ENCODE measurements around the gene PASK.
"Not testable (repeated sequence)": the region's sequence is repeated elsewhere in the genome, so short reads cannot be mapped to it uniquely, and the experiment has no call there.

The PASK gene

DNA sequence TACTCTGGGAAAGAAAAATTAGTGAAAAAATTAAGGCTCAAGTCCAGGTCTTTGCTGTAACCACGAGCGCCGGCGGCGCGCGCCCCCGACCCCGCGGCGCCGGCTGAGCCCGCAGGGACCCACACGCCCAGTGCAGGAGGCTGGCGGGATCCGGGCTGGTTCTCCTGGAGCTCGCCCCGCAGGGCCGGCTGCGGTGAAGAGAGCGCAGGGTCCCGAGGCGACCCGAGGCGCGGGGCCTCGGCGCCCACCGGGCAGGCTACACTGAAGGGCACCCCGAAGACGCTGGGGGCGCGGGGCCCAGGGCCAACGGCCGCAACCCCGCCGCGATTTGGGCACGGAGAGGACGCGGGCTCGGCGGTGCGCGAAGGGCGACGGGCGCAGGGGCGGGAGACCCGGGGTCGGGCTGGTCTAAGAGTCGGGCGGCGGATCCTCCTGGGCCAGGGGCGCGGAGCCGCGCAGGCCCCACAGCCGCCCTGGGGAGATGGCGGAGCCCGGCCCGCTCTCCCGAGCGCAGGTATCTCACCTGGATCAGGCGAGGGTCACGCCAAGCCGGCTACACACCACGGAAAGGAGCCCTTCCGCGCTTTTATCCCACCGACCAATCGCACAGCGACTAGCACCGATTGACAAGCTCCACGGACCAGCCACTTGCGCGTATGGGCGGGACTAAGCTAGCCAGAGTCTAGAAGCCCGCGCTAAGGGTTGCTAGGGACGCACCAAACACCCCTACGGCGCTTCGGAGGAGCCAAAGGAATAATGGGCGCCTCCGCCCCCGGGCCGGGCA lies at the start of gene PASK:
TSS of gene PASK (minus strand) at position 582 of the 784 bp plus-strand sequence. CDS start 6,440 bp downstream, outside the sequence.
- DNase-seq (ENCODE audit: insufficient read length, low spot score) (peak; percentile 96), FAIRE-seq (peak; percentile 69)

DNA sequence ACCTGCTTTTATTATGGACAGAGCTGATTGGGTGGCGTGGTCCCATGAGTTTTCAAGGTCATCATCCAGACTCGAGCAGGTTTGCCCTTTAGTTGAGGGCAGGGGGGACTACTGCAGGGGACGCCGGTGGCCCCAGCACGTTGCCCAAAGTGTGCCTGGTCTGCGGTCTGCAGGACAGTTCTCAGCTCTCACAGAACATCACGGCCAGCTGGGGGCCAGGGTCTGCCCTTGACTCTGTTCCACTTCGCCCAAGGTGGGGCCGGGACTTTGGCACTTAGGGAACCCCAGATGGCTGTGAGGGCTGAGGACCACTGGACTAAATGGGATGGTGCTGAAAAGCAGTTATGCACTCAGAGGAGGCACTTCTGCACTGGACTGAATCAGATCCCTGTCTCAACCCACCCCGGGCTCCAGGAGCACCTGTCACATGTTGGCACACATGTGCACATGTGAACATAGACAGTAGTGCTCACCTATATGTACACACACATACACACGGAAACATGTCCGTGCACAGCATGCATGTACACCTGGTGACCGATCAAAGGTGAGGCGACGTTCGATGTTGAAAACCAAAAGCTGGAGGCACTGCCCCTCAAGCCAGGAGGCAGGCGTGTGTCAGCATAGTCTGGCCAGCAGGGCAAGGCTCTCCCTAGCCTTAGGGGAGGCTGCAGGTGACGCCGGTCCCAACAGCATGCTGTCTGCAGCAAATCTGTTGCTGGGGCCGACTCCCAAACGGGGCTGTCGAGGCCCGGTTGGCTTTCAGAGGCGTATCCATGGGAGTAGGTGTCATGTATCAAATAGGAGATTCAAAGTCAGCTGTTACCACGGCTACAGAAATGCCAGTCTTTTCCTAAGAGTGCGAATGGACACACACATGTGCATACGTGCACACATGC lies 49.4 kb upstream of the PASK start:
- FAIRE-seq (no peak), DNase-seq (ENCODE audit: insufficient read length, low spot score) (no peak)

DNA sequence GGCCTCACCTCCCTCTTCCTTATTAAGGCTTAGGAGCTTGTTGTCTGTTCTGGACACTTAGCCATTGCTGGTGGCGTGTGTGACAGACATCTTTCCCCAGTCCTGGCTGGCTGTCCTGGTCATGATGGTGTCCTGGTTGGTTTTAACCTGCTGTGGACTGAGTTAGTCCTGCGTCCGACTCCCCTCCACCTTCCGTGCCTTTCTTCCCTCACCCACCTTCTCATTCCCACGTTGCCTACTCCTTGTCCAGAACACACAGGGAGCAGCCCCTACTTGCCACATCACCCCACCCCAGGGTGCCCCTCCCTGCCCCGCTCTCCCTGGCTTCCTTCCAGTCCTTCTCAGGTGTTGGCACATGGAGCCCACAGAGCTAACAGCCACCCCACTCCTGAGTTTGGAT lies 48.7 kb upstream of the PASK start:
- peak; percentile 33 for FAIRE-seq
- no peak for DNase-seq (ENCODE audit: insufficient read length, low spot score)

DNA sequence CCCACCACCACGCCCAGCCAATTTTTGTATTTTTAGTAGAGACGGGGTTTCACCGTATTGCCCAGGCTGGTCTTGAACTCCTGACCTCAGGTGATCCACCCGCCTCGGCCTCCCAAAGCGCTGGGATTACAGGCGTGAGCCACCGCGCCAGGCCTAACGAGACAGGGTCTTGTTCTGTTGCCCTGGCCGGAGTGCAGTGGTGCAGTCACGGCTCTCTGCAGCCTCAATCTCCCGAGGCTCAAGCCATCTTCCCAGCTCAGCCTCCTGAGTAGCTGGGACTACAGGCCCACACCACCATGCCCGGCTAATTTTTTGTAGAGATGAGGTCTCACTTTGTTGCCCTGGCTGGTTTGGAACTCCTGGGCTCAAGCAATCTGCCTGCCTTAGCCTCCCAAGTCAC lies 48.0 kb upstream of the PASK start:
- FAIRE-seq; DNase-seq (ENCODE audit: insufficient read length, low spot score): not testable (repeated sequence)

DNA sequence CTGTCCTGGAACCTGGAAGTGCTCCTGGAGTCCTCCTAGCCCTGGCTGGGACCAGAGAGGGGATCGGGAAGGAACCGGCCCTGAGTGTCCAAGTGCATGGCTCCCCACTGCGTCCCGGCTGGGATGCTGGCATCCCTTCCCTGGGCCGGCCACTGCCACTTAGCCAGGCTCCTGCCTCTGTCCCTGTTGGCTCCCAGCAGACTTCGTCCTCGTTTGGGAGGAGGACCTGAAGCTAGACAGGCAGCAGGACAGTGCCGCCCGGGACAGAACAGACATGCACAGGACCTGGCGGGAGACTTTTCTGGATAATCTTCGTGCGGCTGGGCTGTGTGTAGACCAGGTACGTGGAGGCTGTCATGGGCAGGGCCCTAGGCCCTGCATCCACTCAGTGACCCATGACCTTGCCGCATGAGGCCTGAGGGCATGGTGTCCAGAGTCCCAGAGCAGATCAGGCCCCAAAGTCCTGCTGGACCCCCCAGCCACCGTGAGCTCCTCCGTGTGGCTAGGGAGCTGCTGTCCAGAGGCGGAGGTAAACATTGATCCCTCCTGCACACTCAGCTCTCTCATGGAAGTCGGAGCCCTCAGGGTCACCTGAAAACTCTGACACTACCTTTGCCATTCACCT lies 46.3 kb upstream of the PASK start:
- FAIRE-seq (no peak), DNase-seq (ENCODE audit: insufficient read length, low spot score) (no peak)

DNA sequence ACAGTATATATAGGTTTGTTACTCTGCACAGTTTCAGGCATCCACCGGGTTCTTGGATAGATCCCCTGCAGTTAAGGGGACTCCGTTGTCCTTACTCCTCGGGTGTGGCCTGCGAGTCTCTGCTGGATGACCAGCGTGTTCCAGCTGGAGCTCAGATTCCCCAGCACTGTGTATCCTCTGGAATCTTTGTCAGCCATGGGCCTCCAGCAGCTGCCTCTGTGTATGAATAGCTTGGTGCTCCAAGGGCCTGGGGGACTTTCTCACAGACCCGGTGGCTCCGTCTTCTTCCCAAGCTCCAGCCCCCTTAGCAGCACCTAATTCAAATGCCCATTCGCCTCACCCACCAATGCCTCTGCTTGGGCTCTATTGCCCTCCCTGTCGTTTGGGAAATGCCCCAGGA lies 45.5 kb upstream of the PASK start:
- FAIRE-seq: no peak
- DNase-seq (ENCODE audit: insufficient read length, low spot score): no peak

DNA sequence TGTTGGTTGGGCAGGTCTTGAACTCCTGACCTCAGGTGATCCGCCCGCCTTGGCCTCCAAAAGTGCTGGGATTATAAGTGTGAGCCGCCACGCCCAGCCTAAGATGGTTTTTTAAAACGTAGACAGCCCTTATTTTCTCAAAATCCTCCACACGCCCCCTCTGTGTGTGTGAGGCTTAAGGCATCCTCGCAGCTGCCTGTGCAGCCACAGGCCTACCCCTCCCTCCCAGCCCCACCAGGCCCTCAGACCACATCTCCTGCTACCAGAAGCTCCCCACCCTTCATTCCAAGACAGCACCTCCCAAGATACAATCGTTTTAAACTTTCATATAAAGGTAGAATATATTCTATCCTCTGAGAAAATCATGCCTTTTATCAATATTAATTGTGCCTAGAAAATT lies 44.0 kb upstream of the PASK start:
- no peak for DNase-seq (ENCODE audit: insufficient read length, low spot score)
- FAIRE-seq: no peak

DNA sequence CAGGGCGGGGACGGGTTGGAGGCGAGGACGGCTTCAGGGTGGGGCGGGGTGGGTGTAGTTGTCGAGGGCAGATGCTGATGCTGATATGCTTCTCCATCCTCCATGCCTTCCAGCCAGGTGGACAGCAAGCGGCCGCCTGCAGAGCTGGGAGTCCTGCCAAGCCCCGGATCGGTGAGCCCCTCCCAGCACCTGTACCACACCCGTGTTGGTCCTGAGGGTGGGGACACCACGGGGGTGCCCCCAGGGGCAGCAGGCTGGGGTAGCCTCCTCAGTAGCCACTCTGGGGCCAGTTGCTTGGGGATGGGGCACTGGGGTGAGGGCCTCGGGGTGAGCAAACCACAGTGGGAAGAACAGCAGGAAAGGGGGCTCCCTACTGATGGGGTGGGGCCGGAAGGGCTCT lies 41.8 kb upstream of the PASK start:
- FAIRE-seq: no peak
- no peak for DNase-seq (ENCODE audit: insufficient read length, low spot score)

DNA sequence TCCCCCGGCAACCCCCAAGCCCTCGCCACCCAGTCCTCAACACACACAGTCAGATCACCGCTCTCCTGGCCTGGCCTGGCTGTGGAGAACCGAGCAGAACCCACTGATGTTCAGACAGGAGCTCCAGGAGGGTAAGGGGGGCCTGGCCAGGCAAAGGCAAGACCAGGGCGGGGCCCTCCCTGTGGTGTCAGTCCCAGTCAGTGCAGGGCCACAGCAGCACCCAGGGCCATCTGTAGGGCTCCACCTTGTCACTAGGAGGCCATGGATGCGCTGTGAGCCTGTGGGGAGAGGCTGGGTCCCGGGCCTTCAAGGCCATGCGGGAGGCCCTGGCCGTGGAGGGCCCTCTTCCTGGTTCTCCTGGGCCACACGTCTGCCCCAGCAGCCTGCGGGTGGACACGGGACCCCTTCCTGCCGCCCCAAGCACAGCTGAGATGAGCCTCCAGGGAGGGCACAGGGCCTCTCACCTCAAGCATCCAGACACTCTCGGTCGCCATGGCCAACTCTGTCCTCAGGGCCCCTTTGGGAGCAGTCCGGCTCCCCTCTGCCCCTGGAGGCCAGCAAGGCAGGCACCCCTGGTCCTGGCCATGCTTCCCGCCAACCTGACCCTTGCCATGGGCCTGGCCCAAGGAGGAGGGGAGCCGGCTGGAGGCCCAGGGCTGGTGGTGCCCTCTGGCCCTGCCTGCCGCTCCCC lies 41.2 kb upstream of the PASK start:
- DNase-seq (ENCODE audit: insufficient read length, low spot score) (no peak), FAIRE-seq (no peak)

DNA sequence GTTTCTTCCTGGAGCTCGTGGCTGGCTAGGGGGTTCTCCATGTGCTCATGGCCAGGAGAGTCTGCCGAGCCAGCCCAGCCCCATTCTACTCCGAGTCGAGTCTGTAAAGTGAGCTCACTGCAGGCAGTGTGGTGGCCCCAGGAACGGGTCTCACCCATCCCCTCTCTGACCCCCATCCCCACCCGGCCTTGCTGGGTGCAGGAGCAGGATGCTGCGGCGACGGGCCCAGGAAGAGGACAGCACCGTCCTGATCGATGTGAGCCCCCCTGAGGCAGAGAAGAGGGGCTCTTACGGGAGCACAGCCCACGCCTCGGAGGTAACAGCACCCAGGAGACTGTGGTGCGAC lies 40.6 kb upstream of the PASK start:
- FAIRE-seq (no peak), DNase-seq (ENCODE audit: insufficient read length, low spot score) (no peak)

DNA sequence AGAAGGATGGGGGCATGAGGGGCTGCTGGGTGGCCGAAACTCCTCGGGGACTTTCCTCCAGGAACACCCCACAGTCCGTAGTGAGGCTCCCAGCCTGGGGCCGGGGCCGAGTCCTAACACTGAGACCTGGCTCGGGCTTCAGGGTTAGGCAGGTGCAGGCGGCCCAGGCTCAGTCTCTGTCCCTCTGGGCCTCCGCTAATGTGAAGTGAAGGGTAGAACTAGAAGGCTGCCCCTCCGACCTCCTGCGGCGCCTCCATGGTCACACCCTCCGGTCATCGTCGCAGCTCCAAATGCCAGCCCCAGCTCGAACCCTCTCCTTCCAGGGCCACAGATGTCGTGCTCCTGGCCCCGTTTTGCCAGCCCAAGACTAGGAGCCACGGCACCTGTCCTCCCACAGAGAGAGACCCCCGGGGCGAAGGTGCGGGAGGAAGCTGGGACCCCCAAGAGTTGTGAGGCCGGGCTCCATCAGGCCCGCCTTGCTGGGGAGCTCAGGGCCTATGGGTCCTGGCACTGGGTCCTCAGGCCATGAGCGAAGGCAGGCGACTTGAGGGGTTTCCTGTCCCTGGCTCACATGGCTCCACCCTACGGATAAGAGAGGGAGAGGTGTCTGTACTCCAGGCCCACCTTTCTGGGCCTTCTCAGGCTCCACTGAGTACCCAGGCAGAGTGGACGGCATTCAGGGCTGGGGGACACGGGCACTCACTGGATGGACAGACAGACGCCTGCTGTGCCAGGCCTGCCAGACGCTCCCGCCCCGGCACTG lies 40.0 kb upstream of the PASK start:
- no peak for DNase-seq (ENCODE audit: insufficient read length, low spot score)
- FAIRE-seq: no peak

DNA sequence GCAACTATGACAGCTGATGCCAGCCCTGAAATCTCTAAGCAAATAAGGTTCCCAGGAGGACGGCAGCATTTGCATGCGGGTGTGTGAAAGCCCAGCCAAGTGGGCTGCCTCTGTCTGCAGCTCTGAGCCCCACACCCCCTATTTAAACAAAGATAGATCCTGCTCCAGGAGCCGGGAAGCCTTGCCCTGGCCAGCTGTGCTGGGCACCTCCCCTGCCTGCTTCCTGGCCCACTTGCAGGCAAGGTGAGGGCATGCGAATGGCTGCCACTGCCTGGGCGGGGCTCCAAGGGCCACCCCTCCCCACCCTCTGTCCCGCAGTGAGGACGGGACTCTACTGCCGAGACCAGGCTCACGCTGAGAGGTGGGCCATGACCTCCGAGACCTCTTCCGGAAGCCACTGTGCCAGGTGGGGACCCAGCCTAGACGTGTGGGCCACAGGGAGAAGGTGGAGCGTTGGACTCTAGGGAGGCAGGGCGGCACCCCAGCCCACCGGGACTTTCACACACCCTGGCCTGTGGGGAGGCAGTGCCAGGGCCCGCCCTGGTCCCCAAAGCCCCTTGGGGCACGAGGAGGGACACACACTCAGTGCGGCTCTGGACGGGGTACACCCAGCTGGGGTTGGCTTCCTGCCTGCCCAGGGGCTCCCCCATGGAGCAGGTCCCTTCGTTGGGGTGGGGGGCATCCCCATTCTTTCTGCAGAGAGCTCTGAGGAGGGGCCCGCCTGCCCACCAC lies 39.3 kb upstream of the PASK start, which contains the start of gene ANO7:
TSS of gene ANO7 (plus strand) at position 317 of the 732 bp plus-strand sequence. CDS start 1,387 bp downstream, outside the sequence.
- DNase-seq (ENCODE audit: insufficient read length, low spot score): no peak
- no peak for FAIRE-seq

DNA sequence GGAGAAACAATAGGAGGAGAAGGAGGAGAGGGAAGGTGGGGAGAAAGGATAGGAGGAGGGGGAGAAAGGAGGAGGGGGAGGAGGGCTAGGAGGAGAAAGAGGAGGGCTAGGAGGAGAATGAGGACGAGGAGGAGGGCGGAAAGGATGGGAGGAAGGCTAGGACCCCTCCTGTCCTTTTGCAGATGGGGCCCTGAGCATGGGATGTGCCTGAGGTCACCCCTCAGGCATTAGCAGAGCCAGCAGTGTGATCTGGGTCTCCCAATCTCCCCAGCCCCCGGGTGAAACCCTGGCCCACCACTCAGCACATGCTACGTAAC lies 38.6 kb upstream of the PASK start:
- DNase-seq (ENCODE audit: insufficient read length, low spot score): no peak
- no peak for FAIRE-seq

DNA sequence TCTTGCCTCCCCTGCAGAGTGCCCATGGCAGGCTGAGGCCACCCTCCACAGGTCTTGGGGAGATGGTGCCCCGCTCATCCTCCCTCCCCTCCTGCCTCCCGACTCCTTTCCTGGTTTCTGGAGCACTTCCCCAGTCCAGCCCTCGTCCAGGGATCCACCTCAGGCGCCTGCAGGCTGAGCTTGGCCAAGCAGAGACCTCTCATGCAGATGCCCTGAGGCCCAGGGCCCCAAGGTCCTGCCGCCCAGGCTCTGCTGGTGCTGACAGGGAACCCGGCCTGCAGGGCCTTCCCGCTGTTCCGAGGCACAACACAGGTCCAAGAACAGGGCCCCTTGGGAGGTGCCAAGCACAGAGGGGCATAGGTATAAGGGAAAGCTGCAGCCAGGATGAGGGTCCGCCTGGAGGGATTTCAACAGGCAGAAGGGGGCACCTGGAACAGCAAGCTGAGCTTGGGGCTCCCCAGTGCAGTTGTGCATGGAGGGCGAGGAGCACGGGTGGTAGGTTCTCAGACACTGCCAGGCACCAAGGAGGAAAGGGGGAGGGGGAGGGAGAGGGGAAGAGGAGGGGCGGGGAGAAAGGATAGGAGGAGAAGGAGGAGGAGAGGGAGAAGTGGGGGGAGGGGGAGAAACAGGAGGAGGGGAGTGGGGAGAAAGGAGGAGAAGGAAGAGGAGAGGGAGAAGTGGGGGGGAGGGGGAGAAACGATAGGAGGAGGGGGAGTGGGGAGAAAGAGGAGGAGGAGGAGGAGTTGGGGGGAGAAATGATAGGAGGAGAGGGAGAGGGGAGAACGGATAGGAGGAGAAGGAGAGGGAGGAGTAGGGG lies 38.0 kb upstream of the PASK start:
- FAIRE-seq: no peak
- no peak for DNase-seq (ENCODE audit: insufficient read length, low spot score)

DNA sequence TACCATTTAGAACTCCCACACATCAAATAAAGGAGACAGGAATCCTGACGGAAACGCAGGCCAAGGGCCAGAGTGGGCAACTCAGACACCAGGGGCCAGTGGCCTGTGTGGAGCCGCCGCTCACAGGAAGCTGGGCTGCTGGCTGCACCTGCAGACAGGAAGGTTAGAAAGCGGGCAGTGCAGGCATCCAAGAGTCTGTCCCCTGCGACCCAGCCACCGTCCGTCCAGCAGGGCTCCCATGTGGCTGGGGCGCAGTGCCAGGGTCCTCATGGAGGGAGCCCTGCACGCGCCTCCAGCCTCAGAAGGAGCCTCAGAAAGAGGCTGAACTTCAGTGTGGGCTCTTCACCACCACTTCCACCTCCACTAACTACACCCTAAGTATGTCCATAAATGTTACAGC lies 36.7 kb upstream of the PASK start:
- DNase-seq (ENCODE audit: insufficient read length, low spot score) (no peak), FAIRE-seq (no peak)

DNA sequence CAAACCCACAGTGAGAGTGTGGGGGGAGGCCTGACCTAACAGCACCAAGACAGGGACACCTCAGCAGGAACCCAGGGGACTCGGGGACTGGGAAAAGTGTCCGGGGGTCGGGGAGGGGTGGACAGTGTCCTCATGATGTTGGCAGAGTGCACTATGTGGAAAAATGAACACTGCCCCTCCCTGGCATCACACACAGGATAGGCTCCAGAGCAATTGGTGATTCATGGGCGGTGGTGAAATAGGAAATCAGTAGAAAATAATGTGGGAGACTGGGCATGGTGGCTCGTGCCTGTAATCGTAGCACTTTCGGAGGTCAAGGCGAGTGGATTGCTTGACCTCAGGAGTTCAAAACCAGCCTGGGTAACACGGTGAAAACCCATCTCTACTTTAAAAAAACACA lies 35.6 kb upstream of the PASK start:
- FAIRE-seq (no peak), DNase-seq (ENCODE audit: insufficient read length, low spot score) (no peak)

DNA sequence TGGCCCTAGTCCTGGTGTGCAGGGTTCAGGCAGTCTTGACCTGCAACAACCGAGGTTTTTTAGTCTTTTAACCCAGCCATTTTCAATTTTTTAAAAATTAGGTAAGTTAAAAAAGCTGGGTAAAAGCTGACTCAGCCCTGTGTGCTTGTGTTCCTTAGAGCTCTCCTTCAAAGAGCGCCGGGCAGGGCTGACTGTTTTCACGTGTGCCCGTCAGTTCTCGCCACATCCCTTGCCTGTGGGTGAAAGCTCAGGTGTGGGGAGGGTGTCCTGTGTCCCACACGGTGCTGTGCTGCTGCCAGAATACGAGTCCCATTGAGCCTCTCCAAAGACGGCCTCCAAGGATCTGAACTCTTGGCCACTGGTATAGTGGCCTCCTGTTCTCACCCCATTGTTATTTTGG lies 33.9 kb upstream of the PASK start:
- FAIRE-seq: no peak
- DNase-seq (ENCODE audit: insufficient read length, low spot score): no peak

DNA sequence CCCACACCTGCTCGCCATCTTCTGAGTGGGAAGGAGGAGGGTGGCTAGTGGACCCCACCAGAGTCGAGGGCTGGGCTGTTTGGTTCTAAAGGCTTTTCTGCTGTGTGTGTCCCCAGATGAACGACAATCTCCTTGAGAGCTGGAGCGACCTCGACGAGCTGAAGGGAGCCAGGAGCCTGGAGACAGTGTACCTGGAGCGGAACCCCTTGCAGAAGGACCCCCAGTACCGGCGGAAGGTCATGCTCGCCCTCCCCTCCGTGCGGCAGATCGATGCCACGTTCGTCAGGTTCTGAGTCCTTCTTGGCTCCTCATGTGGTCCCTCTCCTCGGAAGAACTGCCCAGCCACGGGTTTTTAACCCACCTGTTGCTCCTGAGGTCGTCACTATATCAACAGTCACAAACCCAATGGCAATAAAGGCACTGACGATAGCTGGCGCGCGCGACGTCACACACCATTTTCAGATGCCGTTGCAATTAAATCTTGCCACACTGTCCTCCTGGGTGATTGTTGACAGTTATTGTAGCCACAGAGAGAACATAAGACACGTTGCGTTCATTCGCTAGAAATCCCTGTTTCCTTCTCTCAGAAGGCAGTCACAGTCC lies 33.4 kb upstream of the PASK start:
- DNase-seq (ENCODE audit: insufficient read length, low spot score) (no peak), FAIRE-seq (no peak)

Measured in HTR-8/SVneo (cell line).